Tibial nerve (tissue), 4 donors: Measurements from ENCODE around the gene LTC4S.

Experiments
- CTCF ChIP-seq, 5 experiments: fragments of 200-600 bp in 3 of 5; fragments of 450-650 bp in 2 of 5; sonication (generic) in 3 of 5; IDR thresholded peaks; one replicate each; pipeline ENCODE4 v1.5.1; 2016 to 2019; ENCODE audit warnings: antibody characterized with exemption in 5 of 5, mild to moderate bottlenecking in 3 of 5, moderate library complexity in 2 of 5
- EP300 ChIP-seq, 2 donors: sonication (generic); formaldehyde crosslinking; IDR thresholded peaks; one replicate each; pipeline ENCODE4 v1.6.1; 2017; ENCODE audit warnings: antibody characterized with exemption in 2 of 2, mild to moderate bottlenecking in 1 of 2
- POLR2A ChIP-seq, 2 donors: fragments of 450-650 bp; IDR thresholded peaks; one replicate each; pipeline ENCODE4 v1.6.1; 2017; ENCODE audit warnings: antibody characterized with exemption in 2 of 2, mild to moderate bottlenecking in 2 of 2, moderate library complexity in 2 of 2

GRCh38 chr5:179815491-179816249 is 21.9 kb downstream of the LTC4S start:
- TF ChIP-seq POLR2A (IDR thresholded peaks at IDR 0.05) (no peak), CTCF (IDR thresholded peaks at IDR 0.05) (no peak), EP300 (IDR thresholded peaks at IDR 0.05) (no peak)
